GM21360 (cell line): Measurements from ENCODE around the gene ZNF71.
A peak's percentile ranks its signal among the peaks of the same experiment; 100 is the strongest.

ENCODE experiments used
- ATAC-seq: cut with Tn5 transposase; IDR thresholded peaks from one replicate; pipeline ENCODE4 v1.9.1; 2021; ENCODE audit warnings: mild to moderate bottlenecking, moderate library complexity; ENCODE audit not compliant: unreplicated experiment

The ZNF71 gene

GRCh38 chr19:56594783-56595547 lies at the start of gene ZNF71:
ZNF71 (plus strand) TSS chr19:56595302; CDS start chr19:56601559, 6,257 bp downstream.
- ATAC-seq, result peak; percentile 87

GRCh38 chr19:56547535-56547934 lies 47.6 kb upstream of the ZNF71 start:
- ATAC-seq, result no peak

GRCh38 chr19:56554272-56554869 lies 40.7 kb upstream of the ZNF71 start:
- no peak for ATAC-seq

- ATAC-seq, result no peak
Observed at GRCh38 chr19:56562766-56563165, 32.3 kb upstream of the ZNF71 start.

GRCh38 chr19:56566904-56567273 lies 28.2 kb upstream of the ZNF71 start:
- ATAC-seq, result peak; percentile 31

- ATAC-seq, result peak; percentile 93
Observed at GRCh38 chr19:56567274-56568120, 27.6 kb upstream of the ZNF71 start, which contains the start of gene ZNF470. ZNF470 (plus strand) TSS chr19:56567468; CDS start chr19:56570312, 2,844 bp downstream.

- no peak for ATAC-seq
Observed at GRCh38 chr19:56572589-56572988, 22.5 kb upstream of the ZNF71 start.

GRCh38 chr19:56573914-56574313 lies 21.2 kb upstream of the ZNF71 start:
- no peak for ATAC-seq

GRCh38 chr19:56577719-56578602 lies 17.1 kb upstream of the ZNF71 start:
- ATAC-seq, result no peak

- ATAC-seq, result no peak
Observed at GRCh38 chr19:56594446-56594782, 688 bp upstream of the ZNF71 start.

GRCh38 chr19:56595548-56595899 lies 422 bp downstream of the ZNF71 start:
- peak; percentile 15 for ATAC-seq

- no peak for ATAC-seq
Observed at GRCh38 chr19:56596676-56597075, 1.6 kb downstream of the ZNF71 start.

- no peak for ATAC-seq
Observed at GRCh38 chr19:56597696-56598095, 2.6 kb downstream of the ZNF71 start.

- no peak for ATAC-seq
Observed at GRCh38 chr19:56601375-56601774, 6.3 kb downstream of the ZNF71 start.

- no peak for ATAC-seq
Observed at GRCh38 chr19:56603829-56604228, 8.7 kb downstream of the ZNF71 start.

- no peak for ATAC-seq
Observed at GRCh38 chr19:56608274-56608964, 13.3 kb downstream of the ZNF71 start.

- no peak for ATAC-seq
Observed at GRCh38 chr19:56611288-56611687, 16.2 kb downstream of the ZNF71 start.

GRCh38 chr19:56612737-56613136 lies 17.6 kb downstream of the ZNF71 start:
- ATAC-seq, result no peak

GRCh38 chr19:56613639-56614038 lies 18.5 kb downstream of the ZNF71 start:
- no peak for ATAC-seq

GRCh38 chr19:56617531-56617930 lies 22.4 kb downstream of the ZNF71 start:
- ATAC-seq, result no peak
